ENCODE measurements around the gene FARSA.

DNA sequence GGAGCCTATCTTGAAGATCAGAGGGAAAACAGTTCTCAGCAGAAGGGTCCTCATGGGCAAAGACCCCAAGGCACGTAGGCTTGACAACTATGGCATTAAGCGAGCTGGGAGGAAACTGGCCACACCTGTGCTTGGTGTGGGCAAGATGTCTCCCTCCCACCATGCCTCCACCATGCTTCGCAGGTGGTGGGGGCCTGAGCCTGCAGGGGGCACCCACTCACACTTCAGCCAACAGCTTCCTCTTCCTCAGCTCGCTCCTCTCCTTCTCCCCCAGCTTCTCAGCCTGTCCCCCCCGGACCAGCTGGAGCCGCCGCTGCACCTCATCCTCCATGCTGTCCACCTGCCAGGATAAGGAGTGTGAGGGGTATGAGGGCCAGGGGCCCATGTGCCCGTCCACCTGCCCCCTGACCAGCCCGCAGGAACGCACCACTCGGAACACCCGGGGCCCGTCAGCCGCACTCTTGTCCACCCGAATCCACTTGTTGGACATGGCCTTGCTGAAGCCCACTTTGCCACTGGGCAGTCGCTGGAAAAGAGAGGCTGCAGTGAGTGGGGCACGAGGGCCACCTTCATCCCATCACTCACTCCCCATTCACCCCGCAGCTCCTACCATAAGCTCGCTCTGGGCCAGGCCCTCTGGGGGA is 3.4 kb downstream of the FARSA start:
- TF ChIP-seq SIN3A (IDR thresholded peaks at IDR 0.05; ENCODE audit: borderline replicate concordance, insufficient read depth, low read length): no peak
- TF ChIP-seq POLR2AphosphoS5 (IDR thresholded peaks at IDR 0.05; ENCODE audit: low read depth, low read length): no peak
